ENCODE measurements around the gene NOC2L.

NOC2L gene

DNA sequence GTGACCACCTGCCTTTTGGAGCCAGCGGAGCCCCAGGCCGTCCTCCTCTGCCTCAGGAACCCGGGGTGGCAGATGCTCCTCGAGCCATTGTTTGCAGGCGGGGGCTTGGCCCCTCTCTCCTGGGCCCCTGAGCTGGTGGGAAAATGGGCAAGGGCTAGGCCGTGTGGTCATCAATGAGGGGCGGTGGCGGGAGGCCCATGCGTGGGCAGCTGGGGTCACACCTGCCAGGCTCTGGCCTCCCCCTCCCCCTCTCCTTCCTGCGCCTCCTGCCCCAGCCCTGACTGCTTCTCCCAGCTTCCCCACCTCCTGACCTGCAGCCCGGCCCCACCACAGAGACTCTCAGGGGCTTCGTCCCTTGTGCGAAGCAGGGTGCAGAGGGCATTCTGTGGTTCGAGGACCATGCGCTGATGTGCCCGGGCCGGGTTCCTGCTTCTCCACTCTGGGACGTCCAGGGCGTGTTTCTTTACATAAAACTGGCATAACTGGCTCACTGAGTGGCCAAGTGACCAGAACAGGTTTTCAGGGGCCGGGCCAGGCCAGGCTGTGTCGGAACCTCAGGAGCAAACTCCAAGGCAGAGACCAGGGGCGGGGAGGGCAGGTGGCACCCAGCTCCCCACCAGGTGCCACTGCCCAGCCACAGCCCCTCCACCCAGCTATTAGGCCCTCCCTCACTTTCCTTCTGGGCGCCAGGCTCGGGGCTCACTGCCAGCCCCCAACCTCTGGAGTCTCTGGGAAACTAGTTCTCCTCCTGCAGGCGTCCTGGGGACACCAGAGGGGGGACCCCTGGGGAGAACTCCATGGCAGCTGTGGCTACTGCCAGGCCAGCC lies 26.1 kb downstream of the NOC2L start:
- in situ Hi-C loops (cut with MboI; ENCODE audit: low sequenced_read_pairs) = no loop called here

DNA sequence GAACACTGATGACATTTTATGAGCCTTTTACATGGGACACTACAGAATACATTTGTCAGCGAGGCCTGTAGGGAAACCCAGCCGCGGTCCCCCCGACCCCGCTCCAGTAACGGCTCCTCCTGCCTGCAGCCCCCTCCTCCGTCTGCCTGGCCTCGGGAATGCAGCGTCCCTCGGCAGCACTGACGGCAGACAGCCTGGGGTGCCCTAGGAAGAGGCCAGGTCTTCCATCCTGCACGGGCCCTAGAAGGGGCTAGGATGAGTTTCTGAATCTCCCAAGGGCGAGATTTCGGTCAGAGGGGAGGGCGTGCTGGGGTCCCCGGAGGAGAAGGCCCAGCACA lies 26.9 kb downstream of the NOC2L start:
- in situ Hi-C loops (cut with MboI; ENCODE audit: low sequenced_read_pairs) = no loop called here

DNA sequence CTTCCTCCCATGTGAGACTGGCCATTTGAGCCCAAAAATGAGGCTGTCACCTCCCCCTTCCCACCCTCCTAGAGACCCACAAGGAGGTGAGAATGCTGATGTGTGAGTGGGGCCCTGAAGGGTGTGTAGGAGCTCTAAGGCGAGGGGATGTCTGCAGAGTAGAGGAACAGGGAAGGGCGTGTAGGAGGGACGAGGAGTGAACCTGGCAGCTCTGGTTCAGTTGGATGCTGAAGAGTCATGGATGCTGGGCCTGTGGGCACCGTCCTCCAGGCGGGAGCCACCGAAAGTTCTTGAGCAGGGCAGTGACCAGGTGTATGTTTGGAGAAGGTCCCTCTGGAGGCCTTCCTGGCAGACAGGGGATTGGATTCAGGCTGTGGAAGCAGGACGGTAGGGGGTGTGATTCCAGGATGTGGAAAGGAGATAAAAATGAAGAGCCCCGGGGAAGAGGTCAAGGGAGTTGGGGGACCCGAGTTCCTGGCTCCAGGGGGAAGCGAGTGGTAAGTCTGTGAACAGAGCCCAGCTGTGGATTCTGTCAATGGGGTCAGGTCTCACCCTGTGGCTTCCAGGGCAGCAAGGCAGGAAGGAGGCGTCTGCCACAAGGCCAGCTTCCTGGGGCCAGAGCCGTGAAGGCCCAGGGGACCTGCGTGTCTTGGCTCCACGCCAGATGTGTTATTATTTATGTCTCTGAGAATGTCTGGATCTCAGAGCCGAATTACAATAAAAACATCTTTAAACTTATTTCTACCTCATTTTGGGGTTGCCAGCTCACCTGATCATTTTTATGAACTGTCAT lies 27.5 kb downstream of the NOC2L start:
- in situ Hi-C loops (cut with MboI; ENCODE audit: low sequenced_read_pairs) = no loop called here

DNA sequence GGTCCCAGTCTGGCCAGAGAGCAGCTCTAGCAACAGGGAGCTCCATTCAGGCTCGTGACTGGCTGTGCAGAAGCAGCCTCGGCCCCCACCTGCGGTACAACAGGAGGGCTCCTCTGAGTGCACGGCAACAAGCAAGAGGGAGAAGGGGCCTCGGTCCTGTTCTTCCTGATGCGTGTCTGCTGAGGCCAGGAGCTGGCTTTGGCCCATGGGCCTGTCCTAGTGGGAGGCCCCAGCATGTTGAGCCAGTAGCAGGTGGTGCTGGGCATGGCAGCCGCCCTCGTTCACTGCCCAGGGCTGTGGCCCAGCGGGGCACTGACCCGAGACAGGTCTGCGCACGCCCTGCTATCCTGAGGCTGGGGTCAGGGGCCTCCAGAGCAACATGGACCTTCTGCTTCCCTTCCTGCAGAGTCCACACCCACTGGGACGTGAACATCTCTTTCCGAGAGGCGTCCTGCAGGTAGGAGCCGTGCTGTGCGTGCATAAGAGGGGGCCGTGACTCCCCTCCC lies 28.4 kb downstream of the NOC2L start:
- in situ Hi-C loops (cut with MboI; ENCODE audit: low sequenced_read_pairs) = no loop called here

DNA sequence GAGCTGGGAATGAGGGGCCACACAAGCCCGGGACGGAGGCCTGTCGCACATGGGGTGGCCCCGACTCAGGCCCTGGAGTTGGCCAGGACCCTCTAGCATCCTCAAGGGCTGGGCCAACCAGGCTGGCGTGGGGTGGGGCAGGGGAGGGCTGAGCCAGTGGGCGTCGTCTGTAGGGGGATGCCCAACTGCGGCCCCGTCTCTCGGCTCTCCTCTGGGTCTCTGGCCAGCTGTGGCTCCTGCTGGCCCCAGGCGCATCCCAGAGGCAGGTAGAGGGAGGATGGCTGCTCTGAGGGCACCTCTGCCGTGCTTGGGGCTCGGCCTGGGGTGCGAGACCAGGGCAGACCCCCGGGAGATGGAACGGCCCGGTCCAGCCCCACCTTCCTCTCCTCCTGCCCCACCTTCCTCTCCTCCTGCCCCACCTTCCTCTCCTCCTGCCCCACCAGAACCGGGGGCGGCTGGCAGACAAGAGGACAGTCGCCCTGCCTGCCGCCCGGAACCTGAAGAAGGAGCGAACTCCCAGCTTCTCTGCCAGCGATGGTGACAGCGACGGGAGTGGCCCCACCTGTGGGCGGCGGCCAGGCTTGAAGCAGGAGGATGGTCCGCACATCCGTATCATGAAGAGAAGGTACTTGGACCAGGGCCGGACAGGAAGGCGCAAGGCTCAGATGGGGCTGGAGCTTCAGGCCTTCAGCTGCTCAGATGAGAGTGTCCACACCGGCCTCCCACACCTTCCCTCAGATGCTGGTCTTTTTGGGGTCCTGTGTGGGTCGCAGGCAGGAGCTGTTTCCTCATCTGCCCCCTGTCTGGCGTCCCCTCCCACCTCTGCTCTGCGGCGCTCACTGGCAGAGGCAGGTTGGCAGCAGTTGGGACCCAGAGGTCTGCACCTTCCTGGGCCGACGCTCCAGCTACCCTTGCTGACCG lies 29.1 kb downstream of the NOC2L start:
- in situ Hi-C loops (cut with MboI; ENCODE audit: low sequenced_read_pairs) = no loop called here

DNA sequence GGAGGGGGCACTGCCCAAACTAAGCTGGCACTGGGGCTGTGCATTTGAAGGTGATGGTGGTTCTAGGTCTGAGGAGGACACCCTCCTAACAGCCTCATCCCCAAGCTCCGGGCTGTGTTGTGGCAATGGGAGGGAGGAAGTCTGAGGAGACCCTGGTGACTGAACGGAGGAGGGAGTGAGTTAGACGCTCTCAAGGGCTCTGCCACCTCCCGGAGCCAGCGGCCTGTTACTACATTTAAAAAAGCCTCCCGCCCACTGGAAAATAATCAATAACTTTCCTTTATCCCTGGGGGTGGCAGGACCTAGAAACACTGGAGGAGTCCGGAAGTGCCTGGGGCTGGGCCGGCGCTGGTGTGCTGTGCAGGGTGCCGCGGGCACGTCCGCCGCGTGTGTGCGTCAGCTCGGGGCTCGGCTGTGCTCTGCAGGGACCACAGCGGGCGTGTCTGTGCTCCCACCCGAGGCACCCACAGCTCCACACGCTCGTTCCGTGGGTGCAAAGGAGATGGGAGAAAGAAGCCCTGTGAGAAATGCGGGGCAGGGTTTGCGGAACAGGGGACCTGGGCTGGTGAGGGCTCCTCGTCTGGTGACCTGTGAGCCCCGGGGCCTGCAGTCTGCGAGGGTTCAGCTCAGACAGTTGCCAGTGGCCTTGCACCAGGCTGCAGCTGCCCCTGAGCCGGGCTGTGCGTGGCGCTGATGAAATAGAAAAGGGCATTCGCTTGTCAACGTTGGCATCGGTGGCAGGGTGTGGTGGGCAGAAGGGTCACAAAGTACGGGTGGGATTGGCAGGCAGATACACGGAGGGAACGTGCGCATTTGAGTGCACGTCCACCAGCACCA lies 30.0 kb downstream of the NOC2L start:
- in situ Hi-C loops (cut with MboI; ENCODE audit: low sequenced_read_pairs) = no loop called here

DNA sequence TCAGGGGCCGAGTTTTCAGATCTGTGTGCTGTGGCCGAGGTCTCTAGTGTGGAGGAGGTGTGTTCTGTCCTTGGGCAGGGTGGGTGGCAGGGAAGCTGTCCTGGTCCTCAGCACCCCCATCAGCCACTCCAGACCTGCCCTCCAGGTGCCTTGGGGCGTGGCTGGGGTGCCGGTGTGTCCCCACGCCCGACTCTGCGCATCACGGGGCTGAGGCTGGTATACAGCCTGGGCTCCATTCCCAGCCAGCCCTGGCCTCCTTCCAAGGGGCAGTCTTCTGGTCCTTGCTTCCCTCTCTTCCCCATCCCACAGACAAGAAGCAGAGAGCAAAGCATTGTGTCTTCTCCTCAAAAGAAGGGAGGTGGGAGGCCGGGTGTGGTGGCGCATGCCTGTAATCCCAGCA lies 31.3 kb downstream of the NOC2L start:
- in situ Hi-C loops (cut with MboI; ENCODE audit: low sequenced_read_pairs) = no loop called here

DNA sequence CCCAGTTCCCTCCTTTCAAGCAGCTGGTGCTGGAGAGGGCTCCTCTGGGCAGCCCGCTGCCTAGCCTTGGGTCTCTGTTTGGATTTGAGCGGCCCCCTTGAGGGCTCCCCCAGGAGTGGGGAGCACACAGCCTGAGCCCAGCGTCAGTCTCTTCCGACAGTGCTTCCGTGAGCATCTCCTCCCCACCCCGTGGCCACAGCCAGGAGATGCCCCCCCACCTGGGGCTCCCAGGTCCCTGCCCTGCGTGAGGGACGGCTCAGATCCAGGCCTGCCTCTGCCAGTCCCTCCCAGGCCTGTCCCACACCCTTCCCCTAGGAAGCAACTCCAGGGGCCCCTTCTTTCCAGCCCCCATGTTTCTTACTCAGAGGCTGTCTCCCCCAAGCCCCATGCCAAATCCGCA lies 31.8 kb downstream of the NOC2L start:
- in situ Hi-C loops (cut with MboI; ENCODE audit: low sequenced_read_pairs) = no loop called here

DNA sequence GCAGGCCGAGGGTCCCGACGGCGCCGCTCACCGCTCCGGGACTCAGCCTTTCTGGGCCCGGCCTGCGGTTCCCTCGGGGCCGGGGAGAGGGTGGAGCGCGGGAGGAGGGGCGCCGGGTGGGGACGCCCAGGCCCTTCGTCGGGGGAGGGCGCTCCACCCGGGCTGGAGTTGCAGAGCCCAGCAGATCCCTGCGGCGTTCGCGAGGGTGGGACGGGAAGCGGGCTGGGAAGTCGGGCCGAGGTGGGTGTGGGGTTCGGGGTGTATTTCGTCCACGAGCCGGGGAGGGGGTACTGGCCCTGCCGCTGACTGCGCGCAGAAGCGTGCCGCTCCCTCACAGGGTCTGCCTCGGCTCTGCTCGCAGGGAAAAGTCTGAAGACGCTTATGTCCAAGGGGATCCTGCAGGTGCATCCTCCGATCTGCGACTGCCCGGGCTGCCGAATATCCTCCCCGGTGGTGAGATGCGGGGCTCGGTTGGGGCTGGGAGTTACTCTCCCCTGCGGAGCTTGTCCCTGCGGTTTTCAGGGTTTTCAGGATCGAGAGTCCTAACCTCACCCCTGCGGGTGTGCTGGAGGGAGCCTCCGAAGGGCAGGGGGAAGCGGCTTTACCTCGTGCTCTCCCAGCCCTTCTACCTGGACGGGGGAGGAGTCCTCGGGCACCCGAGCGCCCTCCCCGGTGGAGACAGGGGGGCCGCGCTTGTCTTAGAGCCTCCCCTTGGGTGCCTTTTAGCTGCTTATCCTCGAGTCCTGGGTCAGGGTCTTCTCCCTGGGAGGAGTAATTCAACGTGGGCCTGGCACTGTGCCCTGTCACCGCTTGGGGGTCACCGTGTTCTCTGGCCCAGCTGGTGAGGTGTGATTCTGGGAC lies 33.3 kb downstream of the NOC2L start:
- in situ Hi-C loops (cut with MboI; ENCODE audit: low sequenced_read_pairs) = no loop called here

DNA sequence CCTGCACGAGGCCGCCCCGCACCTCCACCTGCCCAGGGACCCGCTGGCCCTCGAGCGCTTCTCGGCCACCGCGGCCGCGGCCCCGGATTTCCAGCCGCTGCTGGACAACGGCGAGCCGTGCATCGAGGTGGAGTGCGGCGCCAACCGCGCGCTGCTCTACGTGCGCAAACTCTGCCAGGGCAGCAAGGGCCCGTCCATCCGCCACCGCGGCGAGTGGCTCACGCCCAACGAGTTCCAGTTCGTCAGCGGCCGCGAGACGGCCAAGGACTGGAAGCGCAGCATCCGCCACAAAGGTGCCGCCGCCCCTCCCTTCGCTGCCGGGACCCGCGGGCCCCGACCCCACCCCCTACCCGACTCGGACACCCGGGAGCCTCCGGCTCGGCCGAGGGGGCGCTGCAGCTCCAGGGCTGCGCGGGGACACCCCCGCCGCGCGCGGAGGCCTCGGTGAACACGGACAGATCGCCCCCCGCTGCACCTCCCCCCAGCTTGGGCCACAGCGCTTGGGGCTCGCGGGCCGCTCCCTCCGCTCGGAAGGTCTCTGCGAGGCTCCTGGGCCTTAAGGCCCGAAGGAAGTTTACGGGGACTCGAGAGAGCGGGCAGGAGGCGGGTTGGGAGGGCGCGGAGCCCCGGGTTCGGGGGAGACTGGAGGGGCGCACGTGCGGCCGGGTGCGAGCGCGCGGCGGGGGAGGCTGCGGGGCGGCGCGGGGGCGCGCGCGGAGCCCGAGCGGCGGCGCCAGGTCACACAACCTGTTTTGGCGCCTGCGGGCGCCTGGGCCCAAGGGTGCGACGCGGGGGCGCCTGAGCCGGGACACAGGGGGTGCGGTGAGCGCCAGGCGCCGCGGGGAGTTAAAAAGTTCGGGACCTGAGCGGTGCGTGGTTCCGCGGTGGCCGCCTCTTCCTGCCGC lies 34.1 kb downstream of the NOC2L start:
- in situ Hi-C loops (cut with MboI; ENCODE audit: low sequenced_read_pairs) = no loop called here

DNA sequence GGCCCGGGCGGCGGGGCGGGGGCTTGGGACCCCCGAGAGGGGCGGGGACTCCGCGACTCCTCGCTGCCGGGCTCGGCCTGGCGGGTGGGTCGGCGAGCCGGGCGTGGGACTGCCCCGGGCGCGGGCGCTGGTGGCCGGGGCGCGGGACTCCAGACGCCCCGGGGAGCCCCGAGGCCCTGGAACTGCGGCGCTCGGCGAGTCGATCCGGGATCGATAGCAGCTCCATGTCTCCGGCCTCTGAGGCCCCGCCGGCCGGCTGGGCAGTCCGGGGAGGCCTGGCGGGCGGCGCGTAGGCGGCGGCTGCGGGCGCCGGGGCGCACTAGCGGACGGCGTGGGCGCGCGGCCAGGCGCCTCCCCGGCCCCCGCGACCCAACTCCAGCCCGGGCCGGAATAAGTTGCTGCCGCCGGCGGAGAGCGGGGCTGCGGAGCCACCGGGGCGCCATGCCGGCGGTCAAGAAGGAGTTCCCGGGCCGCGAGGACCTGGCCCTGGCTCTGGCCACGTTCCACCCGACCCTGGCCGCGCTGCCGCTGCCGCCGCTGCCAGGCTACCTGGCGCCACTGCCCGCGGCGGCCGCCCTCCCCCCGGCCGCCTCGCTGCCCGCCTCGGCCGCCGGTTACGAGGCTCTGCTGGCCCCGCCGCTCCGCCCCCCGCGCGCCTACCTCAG lies 34.9 kb downstream of the NOC2L start:
- in situ Hi-C loops (cut with MboI; ENCODE audit: low sequenced_read_pairs) = no loop called here

DNA sequence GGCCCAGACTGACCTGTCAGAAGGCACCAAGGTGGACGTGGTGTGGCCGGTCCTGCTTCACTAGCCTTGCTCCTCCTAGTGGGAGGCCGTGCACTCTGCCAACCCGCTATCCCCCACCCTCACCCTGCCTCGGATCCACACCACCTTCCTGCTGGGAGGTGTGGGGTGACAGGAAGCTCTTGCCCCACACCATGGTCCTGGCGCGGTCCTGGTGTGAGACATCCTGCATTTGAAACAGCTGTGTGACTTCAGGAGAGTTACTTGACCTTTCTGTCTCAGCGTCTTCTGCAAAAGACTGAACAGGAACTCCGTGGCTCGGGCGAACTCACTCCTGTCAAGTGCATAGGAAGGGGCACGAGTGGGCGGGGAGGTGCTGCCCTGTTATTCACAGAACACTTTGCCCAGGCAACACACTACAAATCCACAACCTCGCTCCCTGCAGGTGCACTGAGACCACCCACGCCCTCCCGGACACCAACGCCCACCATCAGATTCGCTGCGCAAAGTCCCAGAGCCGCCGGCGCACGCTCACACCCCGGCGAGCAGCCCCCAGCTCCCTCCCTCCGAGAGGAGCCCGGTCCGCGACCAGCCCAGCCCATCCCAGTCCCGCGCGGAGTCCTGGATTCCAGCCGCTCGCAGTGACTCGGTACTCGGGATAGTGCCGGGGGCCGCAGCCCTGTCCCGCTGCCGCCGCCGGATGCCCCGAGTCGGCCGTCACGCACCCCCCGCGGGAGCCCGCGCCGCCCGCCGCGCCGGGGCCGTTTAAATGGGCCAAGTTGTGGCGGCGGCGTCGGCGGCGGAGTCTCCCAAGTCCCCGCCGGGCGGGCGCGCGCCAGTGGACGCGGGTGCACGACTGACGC lies 35.7 kb downstream of the NOC2L start, which contains the start of gene SAMD11:
Gene SAMD11 (plus strand): TSS at position 793 of the 860 bp plus-strand sequence. CDS start 509 bp downstream, outside the sequence.
- in situ Hi-C loops (cut with MboI; ENCODE audit: low sequenced_read_pairs) = no loop called here

DNA sequence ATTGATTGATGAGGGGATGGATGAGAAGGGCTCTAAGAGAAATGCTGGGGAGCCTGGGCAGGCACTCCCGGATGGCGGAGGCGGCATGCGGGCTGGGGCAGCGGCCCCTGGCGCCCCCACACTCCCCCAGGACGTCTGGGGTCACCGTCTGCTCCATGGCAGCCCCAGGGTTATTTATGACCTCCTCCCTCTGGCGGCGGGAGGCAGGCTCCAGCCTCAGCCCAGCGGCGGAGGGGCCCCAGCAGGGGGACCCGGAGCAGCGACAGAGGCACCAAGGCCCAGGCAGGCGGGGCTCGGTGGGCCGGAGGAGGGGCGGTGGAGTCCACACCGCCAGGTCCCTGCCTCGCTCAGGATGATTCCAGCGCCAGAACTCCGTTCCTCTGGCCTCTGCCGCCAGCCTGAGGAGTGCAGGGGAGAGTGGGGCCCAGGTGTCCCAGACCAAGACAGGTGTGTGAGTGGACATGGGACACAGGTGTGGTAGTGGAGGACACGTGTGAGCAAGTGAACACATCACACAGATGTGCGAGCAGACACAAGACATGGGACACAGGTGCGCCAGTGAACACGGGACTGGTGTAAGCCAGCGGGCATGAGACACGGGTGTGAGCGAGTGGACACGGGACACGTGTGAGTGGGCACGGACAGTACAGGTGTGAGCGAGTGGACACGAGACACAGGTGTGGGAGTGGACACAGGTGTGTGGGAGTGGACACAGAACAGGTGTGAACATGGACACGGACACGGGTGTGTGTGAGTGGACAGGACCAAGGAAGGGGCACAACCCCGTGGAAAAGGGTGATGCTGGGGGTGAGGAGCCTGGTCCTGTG lies 37.8 kb downstream of the NOC2L start:
- in situ Hi-C loops (cut with MboI; ENCODE audit: low sequenced_read_pairs) = no loop called here

DNA sequence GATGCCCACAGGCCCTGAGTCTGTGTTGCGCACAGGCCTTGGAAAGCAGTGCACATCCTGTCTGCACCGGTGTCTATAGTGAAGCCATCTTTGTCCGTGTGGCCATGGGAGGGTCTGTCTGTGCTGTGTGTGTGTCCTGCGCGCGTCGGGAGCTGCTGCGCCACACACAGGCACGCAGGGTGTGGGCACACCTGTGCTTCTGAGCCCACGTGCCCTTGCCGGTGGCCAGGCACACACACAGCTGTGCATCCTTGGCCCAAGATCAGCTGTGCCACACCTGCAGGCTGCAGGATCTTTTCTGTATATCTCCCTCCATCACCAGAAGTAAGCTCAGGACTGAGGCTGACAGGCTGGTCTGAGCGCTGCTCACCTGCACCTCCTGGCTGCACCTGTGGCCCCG lies 38.5 kb downstream of the NOC2L start:
- in situ Hi-C loops (cut with MboI; ENCODE audit: low sequenced_read_pairs) = no loop called here

DNA sequence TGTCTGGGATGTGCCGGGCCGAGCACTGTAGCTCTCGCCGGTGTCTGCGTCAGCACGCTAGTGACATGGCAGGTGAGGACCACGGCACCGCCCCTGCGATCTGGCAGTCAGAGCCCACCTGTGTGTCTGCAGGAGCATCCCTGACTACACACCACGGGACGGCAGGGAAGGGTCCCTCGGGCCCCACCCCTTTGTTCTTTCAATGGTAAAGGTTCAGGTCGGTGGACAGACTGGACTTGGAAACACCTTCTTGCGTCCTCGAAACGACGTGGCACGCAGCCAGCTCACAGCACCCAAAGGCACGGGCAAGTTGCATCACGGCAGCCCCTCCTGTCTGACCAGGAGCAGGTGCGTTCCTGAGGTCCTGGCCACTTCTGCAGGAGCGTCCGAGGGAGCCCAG lies 39.0 kb downstream of the NOC2L start:
- in situ Hi-C loops (cut with MboI; ENCODE audit: low sequenced_read_pairs) = no loop called here
